Peyer's patch (tissue), 4 donors: ENCODE results near the gene ITCH.

ENCODE experiments used
- POLR2A ChIP-seq, 2 donors: fragments of 450-650 bp; IDR thresholded peaks; one replicate each; pipeline ENCODE4 v1.5.1; 2017; ENCODE audit warnings: antibody characterized with exemption in 2 of 2, mild to moderate bottlenecking in 2 of 2, moderate library complexity in 2 of 2
- TF ChIP-seq, protein P1 (sequence below), 6 experiments: fragments of 450-650 bp in 4 of 6; fragments of 200-600 bp in 2 of 6; sonication (generic) in 1 of 6; IDR thresholded peaks; one replicate each; pipeline ENCODE4 v1.5.1; 2017 to 2019; ENCODE audit warnings: antibody characterized with exemption in 6 of 6, mild to moderate bottlenecking in 3 of 6, moderate library complexity in 1 of 6

DNA sequence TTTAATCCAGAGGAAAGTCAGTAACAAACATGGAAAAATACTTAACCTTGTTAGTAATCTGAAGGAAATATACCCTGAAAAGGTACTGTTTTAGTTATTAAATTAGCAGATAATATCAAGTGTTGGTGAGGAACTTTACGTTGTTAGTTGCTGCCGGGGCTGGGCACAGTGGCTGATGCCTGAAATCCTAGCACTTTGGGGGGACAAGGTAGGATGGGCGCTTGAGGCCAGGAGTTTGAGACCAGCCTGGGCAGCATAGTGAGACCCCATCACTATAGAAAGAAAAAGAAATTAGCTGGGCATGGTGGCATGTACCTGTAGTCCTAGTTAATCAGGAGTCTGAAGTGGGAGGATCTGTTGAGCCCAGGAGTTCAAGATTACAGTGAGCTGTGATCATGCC, 80.5 kb downstream of the ITCH start:
- TF ChIP-seq, protein P1, sequence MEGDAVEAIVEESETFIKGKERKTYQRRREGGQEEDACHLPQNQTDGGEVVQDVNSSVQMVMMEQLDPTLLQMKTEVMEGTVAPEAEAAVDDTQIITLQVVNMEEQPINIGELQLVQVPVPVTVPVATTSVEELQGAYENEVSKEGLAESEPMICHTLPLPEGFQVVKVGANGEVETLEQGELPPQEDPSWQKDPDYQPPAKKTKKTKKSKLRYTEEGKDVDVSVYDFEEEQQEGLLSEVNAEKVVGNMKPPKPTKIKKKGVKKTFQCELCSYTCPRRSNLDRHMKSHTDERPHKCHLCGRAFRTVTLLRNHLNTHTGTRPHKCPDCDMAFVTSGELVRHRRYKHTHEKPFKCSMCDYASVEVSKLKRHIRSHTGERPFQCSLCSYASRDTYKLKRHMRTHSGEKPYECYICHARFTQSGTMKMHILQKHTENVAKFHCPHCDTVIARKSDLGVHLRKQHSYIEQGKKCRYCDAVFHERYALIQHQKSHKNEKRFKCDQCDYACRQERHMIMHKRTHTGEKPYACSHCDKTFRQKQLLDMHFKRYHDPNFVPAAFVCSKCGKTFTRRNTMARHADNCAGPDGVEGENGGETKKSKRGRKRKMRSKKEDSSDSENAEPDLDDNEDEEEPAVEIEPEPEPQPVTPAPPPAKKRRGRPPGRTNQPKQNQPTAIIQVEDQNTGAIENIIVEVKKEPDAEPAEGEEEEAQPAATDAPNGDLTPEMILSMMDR (IDR thresholded peaks at IDR 0.05), result no peak
- no peak for TF ChIP-seq POLR2A (IDR thresholded peaks at IDR 0.05)
